ENCODE results near the gene GTF2A2. TPM values are rescaled to one million over a fixed set of nuclear protein-coding genes. Genes with fewer than 3 reads are reported as not detected.
"Not testable (repeated sequence)": the region's sequence is repeated elsewhere in the genome, so short reads cannot be mapped to it uniquely, and the experiment has no call there.

GTF2A2 gene, protein sequence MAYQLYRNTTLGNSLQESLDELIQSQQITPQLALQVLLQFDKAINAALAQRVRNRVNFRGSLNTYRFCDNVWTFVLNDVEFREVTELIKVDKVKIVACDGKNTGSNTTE
- 100 to 1,000 TPM; 123 to 127 TPM for total RNA-seq

DNA sequence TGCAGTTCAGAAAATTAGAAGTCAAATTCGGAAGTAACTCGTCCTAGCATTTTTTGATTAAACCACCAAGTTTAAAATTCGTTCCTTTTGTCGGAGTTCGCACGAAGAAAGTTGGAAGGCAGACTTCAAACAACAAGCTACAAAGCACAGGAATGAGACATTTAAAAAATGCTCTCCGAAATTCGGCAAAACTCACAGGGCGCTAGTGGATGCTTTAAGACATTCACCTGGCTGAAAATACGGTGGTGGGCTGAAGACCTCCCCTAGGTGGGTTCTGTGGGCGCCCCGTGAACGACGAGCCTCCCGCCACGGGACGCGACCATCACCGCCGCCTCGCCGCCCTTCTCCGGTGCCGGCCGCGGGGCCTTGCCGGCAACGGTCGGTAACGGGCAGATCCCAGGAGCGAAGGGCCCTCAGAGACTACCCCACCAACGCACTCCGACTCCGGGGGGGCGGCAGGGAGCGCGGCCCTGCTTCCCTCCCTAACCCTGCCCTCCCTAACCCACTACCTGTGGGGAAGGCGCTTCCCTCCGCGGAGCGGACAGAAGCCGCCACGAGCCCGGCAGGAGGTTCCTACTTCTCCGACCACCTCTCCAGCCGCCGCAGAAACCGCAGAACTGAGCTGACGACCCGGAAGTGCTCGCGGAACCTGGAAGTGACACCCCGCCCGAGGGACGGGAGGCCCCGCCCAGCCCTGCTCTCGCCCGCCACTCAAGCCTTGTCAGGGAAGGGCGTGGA lies at the start of gene GTF2A2:
Gene GTF2A2, minus strand, starts transcription at position 619 of the 738 bp plus-strand sequence. CDS start 5,238 bp downstream, outside the sequence.
- H3K36me3 Mint-ChIP-seq (ENCODE audit: low read depth), result peaks cover 32% of the 10 kb centered on the region
- DNase-seq (peak; percentile 98), ATAC-seq (peak; percentile 99)
- H3K9me3 Mint-ChIP-seq (ENCODE audit: insufficient read depth), result no peaks in the 10 kb centered on the region
- POLR2A ChIA-PET, result interaction anchor here (0.6 to 2.5 kb wide), 7 partner anchors 8 to 1845 kb away, joined by 3 to 33 read pairs (median 3); partner anchors contain the start of gene BNIP2
- CTCF ChIA-PET, result interaction anchor here (1.3 to 1.6 kb wide), 5 partner anchors 13 to 124 kb away, joined by 3 to 9 read pairs (median 4); partner anchors contain the start of gene BNIP2
- peaks cover 9% of the 10 kb centered on the region for H3K4me1 Mint-ChIP-seq (ENCODE audit: low read depth)
- no peaks in the 10 kb centered on the region for H3K27me3 Mint-ChIP-seq (ENCODE audit: low read depth)
- peak within 1 kb of the TSS; percentile 12 for H3K4me3 Mint-ChIP-seq
- peak within 1 kb of the TSS; percentile 85 for H3K27ac Mint-ChIP-seq

DNA sequence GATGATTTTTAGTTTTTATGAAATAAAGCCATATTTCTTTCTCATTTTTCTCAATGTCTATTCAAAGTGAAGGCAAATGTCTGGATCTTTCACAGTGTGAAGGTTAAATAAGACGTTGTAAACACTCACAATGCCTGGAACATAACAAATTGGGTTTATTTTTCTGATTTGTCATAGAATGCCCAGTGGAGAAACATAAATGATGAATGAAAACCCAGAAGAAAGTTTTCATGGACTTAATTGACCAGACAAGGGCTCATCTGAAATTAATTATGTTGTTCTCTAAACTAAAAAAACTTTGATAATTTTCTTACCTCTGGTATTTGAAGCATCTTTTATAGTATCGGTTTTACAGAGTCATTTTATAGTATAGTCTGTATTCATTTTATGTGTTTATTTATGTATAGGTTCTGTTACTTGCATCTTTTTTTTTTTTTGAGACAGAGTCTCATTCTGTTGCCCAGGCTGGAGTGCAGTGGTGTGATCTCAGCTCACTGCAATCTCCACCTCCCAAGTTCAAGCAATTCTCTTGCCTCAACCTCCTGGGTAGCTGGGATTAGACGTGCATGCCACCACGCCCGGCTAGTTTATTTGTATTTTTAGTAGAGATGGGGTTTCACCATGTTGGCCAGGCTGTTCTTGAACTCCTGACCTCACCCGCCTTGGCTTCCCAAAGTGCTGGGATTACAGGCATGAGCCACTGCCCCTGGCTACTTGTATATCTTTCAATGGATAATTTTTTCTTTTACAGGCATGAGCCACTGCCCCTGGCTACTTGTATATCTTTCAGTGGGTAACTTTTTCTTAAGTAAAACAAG lies 46.9 kb upstream of the GTF2A2 start:
- POLR2A ChIA-PET, result no interaction called here
- H3K36me3 Mint-ChIP-seq (ENCODE audit: low read depth), result no peaks in the 10 kb centered on the region

DNA sequence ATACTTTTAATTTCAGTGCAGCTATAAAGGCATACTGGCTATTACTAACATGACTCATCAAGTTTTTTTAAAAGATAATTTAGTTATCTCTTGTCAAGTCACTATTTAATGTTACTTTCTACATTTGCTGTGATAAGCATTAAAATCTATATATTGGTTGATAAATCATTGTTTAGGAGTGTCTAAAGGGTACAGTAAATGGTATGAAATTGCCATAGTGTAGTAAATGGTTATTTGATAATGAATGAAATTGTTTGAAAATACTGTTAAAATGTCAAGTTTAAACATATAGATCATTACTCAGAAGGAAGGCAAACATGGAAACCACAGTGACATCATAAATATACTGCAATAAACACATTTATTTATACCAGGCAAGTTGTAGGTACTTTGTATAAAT lies 45.0 kb upstream of the GTF2A2 start:
- CTCF ChIA-PET, result no interaction called here
- H3K27me3 Mint-ChIP-seq (ENCODE audit: low read depth), result peaks cover 26% of the 10 kb centered on the region
- no peaks in the 10 kb centered on the region for H3K9me3 Mint-ChIP-seq (ENCODE audit: insufficient read depth)
- no peak overlapping the region for H3K4me3 Mint-ChIP-seq
- ATAC-seq (no peak), DNase-seq (no peak)
- POLR2A ChIA-PET, result no interaction called here
- no peak overlapping the region for H3K27ac Mint-ChIP-seq
- no peaks in the 10 kb centered on the region for H3K36me3 Mint-ChIP-seq (ENCODE audit: low read depth)
- H3K4me1 Mint-ChIP-seq (ENCODE audit: low read depth), result no peaks in the 10 kb centered on the region

More for the DNA sequence above, 46.9 kb upstream of the GTF2A2 start:
- CTCF ChIA-PET, result interaction anchor here (1.1 kb wide), 1 partner anchor 13 kb away, joined by 4 read pairs; no protein-coding TSS in a partner anchor
- ATAC-seq (no peak), DNase-seq (no peak)
- H3K4me1 Mint-ChIP-seq (ENCODE audit: low read depth), result no peaks in the 10 kb centered on the region
- H3K9me3 Mint-ChIP-seq (ENCODE audit: insufficient read depth), result no peaks in the 10 kb centered on the region
- no peak overlapping the region for H3K27ac Mint-ChIP-seq
- peaks cover 29% of the 10 kb centered on the region for H3K27me3 Mint-ChIP-seq (ENCODE audit: low read depth)
- H3K4me3 Mint-ChIP-seq, result no peak overlapping the region

DNA sequence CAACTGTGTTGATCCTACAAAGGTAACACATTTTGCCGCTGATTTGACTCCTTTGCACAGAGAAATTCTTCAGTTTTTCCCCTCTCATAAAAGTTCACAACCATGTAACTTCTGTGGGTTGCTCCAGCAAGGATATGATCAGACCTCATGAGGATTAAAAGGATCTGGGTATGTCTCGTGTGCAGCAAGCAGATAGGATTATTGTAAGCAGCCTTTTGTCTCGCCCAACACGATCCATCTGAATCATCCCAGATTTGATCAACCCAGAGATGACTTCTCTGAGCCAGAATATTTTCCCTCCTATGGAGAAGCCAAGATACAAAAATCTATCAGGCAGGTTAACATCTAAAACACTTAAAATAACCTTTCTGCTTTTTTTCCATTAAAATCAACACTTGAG lies 44.6 kb upstream of the GTF2A2 start:
- ChIA-PET CTCF (no interaction called here), POLR2A (no interaction called here)
- Mint-ChIP-seq H3K36me3 (ENCODE audit: low read depth) (no peaks in the 10 kb centered on the region), H3K9me3 (ENCODE audit: insufficient read depth) (no peaks in the 10 kb centered on the region), H3K4me1 (ENCODE audit: low read depth) (no peaks in the 10 kb centered on the region), H3K27ac (no peak overlapping the region), H3K4me3 (no peak overlapping the region), H3K27me3 (ENCODE audit: low read depth) (peaks cover 24% of the 10 kb centered on the region)
- ATAC-seq (no peak), DNase-seq (no peak)

DNA sequence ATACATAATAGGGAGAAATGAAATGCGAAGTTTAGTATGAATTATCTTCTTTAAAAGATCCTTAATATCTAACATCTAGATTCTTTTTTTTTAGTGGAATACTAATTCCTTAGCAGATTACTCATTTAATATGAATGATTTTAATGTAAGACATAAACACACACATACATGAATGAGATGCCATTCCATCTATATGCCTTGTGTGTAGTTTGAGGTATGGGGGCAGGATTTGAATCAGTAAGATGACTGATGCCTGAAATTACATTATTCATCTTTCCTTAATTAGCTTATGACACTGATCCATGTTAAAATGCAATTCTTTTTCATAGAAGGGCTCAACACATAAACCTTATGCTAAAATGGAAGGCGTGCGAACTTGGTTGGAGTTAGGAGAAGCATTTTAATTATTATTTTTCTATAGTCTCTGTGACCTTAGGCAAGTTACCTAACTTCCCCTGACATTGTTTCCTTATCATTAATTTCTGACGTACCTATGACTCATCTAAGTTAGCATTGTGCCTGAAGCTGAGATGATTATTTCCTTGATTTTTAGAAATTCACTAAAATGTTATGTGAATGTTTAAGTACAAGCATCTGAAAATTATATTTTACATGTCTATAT lies 42.6 kb upstream of the GTF2A2 start:
- ChIA-PET CTCF (interaction anchor here (1.1 kb wide), 1 partner anchor 10 kb away, joined by 3 read pairs; no protein-coding TSS in a partner anchor), POLR2A (no interaction called here)
- Mint-ChIP-seq H3K4me3 (no peak overlapping the region), H3K36me3 (ENCODE audit: low read depth) (no peaks in the 10 kb centered on the region), H3K4me1 (ENCODE audit: low read depth) (no peaks in the 10 kb centered on the region), H3K9me3 (ENCODE audit: insufficient read depth) (no peaks in the 10 kb centered on the region), H3K27me3 (ENCODE audit: low read depth) (peaks cover 19% of the 10 kb centered on the region), H3K27ac (no peak overlapping the region)
- no peak for DNase-seq
- ATAC-seq, result no peak

DNA sequence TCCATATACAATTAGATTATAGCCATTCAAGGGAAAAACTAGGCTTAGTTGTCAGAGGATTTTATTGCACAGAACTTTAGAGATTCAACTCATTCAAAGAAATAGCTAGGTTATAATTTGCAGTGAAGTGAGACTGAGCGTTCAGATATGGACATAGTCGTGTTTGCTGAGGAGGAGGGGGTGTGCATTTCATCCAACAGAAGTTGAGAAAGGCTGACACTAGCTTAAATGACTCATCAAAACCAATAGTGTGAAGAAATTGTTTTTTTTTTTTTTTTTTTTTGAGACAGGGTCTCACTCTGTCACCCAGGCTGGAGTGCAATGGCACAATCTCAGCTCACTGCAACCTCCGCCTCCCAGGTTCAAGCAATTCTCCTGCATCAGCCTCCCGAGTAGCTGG lies 40.8 kb upstream of the GTF2A2 start:
- POLR2A ChIA-PET; H3K4me3 Mint-ChIP-seq; H3K36me3 Mint-ChIP-seq (ENCODE audit: low read depth); H3K27ac Mint-ChIP-seq; ATAC-seq; DNase-seq; H3K9me3 Mint-ChIP-seq (ENCODE audit: insufficient read depth); H3K4me1 Mint-ChIP-seq (ENCODE audit: low read depth); CTCF ChIA-PET: not testable (repeated sequence)
- H3K27me3 Mint-ChIP-seq (ENCODE audit: low read depth), result peaks cover 14% of the 10 kb centered on the region

DNA sequence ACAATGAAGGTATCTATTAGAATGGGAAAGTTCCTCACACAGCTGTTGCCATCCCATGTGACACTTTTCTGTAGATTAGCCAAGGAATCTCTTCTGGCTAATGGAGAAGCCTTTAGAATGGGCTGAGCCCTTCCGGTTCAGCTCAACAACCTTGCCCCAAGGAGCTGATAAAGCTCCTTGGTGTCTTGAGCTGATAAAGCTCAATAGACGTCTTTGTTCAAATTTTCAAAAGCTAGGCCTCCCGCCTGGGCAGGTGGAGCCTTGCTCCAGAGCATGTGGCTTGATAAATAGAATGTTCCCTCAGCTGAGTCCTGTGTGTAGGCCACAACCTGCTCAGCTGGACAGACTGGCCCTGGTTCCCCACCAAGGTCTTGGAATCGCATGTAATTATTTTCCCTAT lies 39.0 kb upstream of the GTF2A2 start:
- Mint-ChIP-seq H3K4me3 (no peak overlapping the region), H3K27me3 (ENCODE audit: low read depth) (peaks cover 7% of the 10 kb centered on the region), H3K4me1 (ENCODE audit: low read depth) (no peaks in the 10 kb centered on the region), H3K9me3 (ENCODE audit: insufficient read depth) (no peaks in the 10 kb centered on the region), H3K27ac (no peak overlapping the region), H3K36me3 (ENCODE audit: low read depth) (no peaks in the 10 kb centered on the region)
- CTCF ChIA-PET, result no interaction called here
- ATAC-seq (no peak), DNase-seq (no peak)
- POLR2A ChIA-PET, result no interaction called here

DNA sequence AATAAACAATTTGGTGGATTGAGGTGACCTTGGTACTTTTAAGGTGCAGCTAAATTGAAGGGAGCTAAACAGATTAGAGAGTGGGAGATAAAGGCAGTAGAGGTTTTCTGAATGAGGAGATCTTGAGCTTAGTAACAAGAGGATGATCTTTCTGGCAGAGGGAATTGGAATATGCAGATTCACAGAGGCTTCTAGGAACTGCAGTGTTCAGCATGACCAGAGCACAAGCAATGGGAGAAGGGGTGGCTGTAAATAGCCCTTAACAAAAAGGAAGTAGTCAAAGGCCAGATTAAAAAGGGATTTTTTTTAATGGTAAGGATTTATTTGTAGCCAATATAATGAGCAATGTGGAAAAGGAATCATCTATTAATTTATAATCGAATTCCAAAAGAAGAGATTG lies 37.5 kb upstream of the GTF2A2 start:
- no peak overlapping the region for H3K4me3 Mint-ChIP-seq

DNA sequence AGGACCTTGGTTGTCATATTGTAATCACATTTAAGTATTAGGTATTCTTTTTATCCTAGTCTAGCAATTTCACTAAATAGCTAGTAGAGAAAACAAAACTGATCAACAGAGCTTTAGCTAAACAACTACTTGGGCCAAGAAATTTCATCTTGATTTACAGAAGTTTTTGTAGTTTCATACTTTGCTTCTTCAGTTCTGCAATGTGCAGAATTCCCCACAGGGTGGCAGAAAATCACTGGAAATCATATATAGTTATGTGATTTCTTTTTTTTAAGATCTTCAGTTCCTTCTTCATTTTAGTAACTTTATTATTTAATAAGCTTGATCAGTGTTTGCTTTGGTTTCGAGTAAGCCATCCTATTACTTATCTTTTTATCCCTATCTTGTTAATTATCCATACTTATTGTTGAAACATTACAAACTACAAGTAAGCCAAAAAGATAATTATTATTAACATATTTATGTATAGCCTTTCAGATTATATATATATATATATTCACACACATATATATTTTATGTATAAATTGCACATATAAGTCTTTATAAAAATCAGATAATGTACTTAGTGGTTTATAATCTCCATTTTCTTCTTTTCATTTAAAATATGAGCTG lies 34.0 kb upstream of the GTF2A2 start:
- Mint-ChIP-seq H3K4me3 (peak overlapping the region; percentile 27), H3K36me3 (ENCODE audit: low read depth) (peaks cover 11% of the 10 kb centered on the region), H3K27ac (peak overlapping the region; percentile 35), H3K9me3 (ENCODE audit: insufficient read depth) (no peaks in the 10 kb centered on the region), H3K4me1 (ENCODE audit: low read depth) (peaks cover 23% of the 10 kb centered on the region), H3K27me3 (ENCODE audit: low read depth) (no peaks in the 10 kb centered on the region)
- DNase-seq, result peak; percentile 69
- ATAC-seq, result no peak
- CTCF ChIA-PET, result interaction anchor here (0.8 to 2.9 kb wide), 22 partner anchors 14 to 637 kb away, joined by 3 to 17 read pairs (median 4); partner anchors contain the start of gene FOXB1
- POLR2A ChIA-PET, result interaction anchor here (0.6 to 4.0 kb wide), 3 partner anchors 25 to 309 kb away, joined by 3 to 33 read pairs (median 3); partner anchors contain the start of gene GTF2A2

More for the DNA sequence above, 37.5 kb upstream of the GTF2A2 start:
- H3K36me3 Mint-ChIP-seq (ENCODE audit: low read depth), result no peaks in the 10 kb centered on the region
- ATAC-seq (no peak), DNase-seq (no peak)
- no peak overlapping the region for H3K27ac Mint-ChIP-seq
- no peaks in the 10 kb centered on the region for H3K9me3 Mint-ChIP-seq (ENCODE audit: insufficient read depth)
- H3K4me1 Mint-ChIP-seq (ENCODE audit: low read depth), result peaks cover 10% of the 10 kb centered on the region
- peaks cover 2% of the 10 kb centered on the region for H3K27me3 Mint-ChIP-seq (ENCODE audit: low read depth)
- ChIA-PET POLR2A (no interaction called here), CTCF (no interaction called here)

DNA sequence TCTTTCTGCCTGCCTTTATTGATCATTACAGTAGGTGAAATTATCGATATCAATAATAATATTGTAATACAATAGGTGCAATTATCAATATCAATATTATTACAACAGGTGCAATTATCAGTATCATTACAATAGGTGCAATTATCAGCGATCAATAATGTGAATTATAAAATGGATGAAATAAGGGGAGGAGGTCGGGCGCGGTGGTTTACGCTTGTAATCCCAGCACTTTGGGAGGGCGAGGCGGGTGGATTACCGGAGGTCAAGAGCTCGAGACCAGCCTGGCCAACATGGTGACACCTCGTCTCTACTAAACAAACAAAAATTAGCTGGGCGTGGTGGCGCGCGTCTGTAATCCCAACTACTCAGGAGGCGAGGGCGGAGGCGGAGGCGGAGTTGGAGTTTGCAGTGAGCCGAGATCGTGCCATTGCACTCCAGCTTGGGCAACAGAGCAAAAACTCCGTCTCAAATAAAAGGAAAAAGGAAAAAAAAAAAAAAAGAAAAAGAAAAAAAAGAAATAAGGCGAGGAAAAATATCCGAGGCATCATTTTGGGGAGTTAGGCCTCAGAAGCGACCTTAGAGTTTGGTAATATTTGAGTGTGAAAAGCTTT lies 32.4 kb upstream of the GTF2A2 start:
- H3K27me3 Mint-ChIP-seq (ENCODE audit: low read depth), result no peaks in the 10 kb centered on the region
- H3K27ac Mint-ChIP-seq, result peak overlapping the region; percentile 96
- peaks cover 37% of the 10 kb centered on the region for H3K4me1 Mint-ChIP-seq (ENCODE audit: low read depth)
- ATAC-seq (peak; percentile 44), DNase-seq (peak; percentile 86)
- ChIA-PET POLR2A (interaction anchor here (0.6 to 4.0 kb wide), 6 partner anchors 28 to 1140 kb away, joined by 3 to 33 read pairs (median 4); partner anchors contain the start of gene GTF2A2), CTCF (interaction anchor here (0.5 to 2.9 kb wide), 10 partner anchors 10 to 821 kb away, joined by 3 to 14 read pairs (median 4); partner anchors contain the start of gene GTF2A2)
- H3K36me3 Mint-ChIP-seq (ENCODE audit: low read depth), result peaks cover 22% of the 10 kb centered on the region
- no peaks in the 10 kb centered on the region for H3K9me3 Mint-ChIP-seq (ENCODE audit: insufficient read depth)
- H3K4me3 Mint-ChIP-seq, result peak overlapping the region; percentile 88
